Liver (tissue), 9 donors: Measurements from ENCODE around the gene MRPL51. TPM values are rescaled to one million over a fixed set of nuclear protein-coding genes. Genes with fewer than 3 reads are reported as not detected.

ENCODE experiments used
- DNase-seq: peaks from one replicate; pipeline ENCODE4 v3.0.0-alpha.2; 2017; ENCODE audit warnings: low spot score
- H3K27ac ChIP-seq, 2 donors: one replicate each; pipeline ENCODE4 v1.7.0; 2013; ENCODE audit warnings: inconsistent platforms in 2 of 2, low read length in 2 of 2, control low read depth in 1 of 2, low read depth in 1 of 2, mild to moderate bottlenecking in 1 of 2
- H3K27me3 ChIP-seq, 4 donors: one replicate each; pipeline versions ENCODE4 v1.6.1 to v1.7.0; 2013; ENCODE audit warnings: low read length in 3 of 4, inconsistent platforms in 1 of 4, mild to moderate bottlenecking in 1 of 4, moderate library complexity in 1 of 4; ENCODE audit not compliant: control insufficient read depth in 4 of 4, insufficient read depth in 4 of 4
- H3K36me3 ChIP-seq, 4 donors: one replicate each; pipeline versions ENCODE4 v1.6.1 to v1.7.0; 2013; ENCODE audit warnings: low read length in 3 of 4, mild to moderate bottlenecking in 3 of 4, low read depth in 1 of 4, moderate library complexity in 1 of 4; ENCODE audit not compliant: control insufficient read depth in 4 of 4, insufficient read depth in 3 of 4
- H3K4me1 ChIP-seq, 4 donors: one replicate each; pipeline versions ENCODE4 v1.6.1 to v1.7.0; 2013; ENCODE audit warnings: low read length in 3 of 4, mild to moderate bottlenecking in 3 of 4, moderate library complexity in 1 of 4; ENCODE audit not compliant: control insufficient read depth in 4 of 4, insufficient read depth in 4 of 4
- H3K4me3 ChIP-seq, 3 donors: one replicate each; pipeline versions ENCODE4 v1.6.1 to v1.7.0; 2013; ENCODE audit warnings: low read length in 3 of 3, control low read depth in 1 of 3, low read depth in 1 of 3, mild to moderate bottlenecking in 1 of 3
- H3K9ac ChIP-seq, 2 donors: one replicate each; pipeline ENCODE4 v1.7.0; 2013; ENCODE audit warnings: low read length in 2 of 2, mild to moderate bottlenecking in 2 of 2, moderate library complexity in 2 of 2, control low read depth in 1 of 2, low read depth in 1 of 2
- H3K9me3 ChIP-seq, 4 donors: one replicate each; pipeline versions ENCODE4 v1.6.1 to v1.7.0; 2013; ENCODE audit warnings: low read length in 3 of 4; ENCODE audit not compliant: control insufficient read depth in 4 of 4
- ATF3 ChIP-seq: IDR thresholded peaks from 2 replicates; pipeline ENCODE4 v1.6.1; 2016; ENCODE audit warnings: antibody characterized with exemption
- CTCF ChIP-seq: fragments of 150-350 bp; IDR thresholded peaks from 2 replicates; pipeline ENCODE4 v1.5.1; 2017; ENCODE audit warnings: improper control_type of control experiment, low read depth, low read length; ENCODE audit not compliant: missing input control
- EGR1 ChIP-seq, 2 donors: IDR thresholded peaks; 2 replicates each; pipeline ENCODE4 v1.6.1; 2016 to 2018; ENCODE audit warnings: antibody characterized with exemption in 2 of 2, low read depth in 2 of 2
- FOXA1 ChIP-seq: IDR thresholded peaks from 2 replicates; pipeline ENCODE4 v1.6.1; 2016; ENCODE audit warnings: antibody characterized with exemption
- FOXA2 ChIP-seq: IDR thresholded peaks from 2 replicates; pipeline ENCODE4 v1.6.1; 2016; ENCODE audit warnings: antibody characterized with exemption
- GABPA ChIP-seq, 2 donors: IDR thresholded peaks in 1 of 2; conservative IDR thresholded peaks in 1 of 2; 2 replicates each; pipeline ENCODE4 v1.6.1; 2016; ENCODE audit warnings: antibody characterized with exemption in 2 of 2, mild to moderate bottlenecking in 1 of 2, moderate library complexity in 1 of 2
- HNF4A ChIP-seq, 2 donors: conservative IDR thresholded peaks; 2 replicates each; pipeline ENCODE4 v1.6.1; 2016; ENCODE audit warnings: antibody characterized with exemption in 2 of 2, mild to moderate bottlenecking in 2 of 2
- HNF4G ChIP-seq: IDR thresholded peaks from 2 replicates; pipeline ENCODE4 v1.6.1; 2016; ENCODE audit warnings: antibody characterized with exemption
- JUND ChIP-seq, 2 donors: IDR thresholded peaks; 2 replicates each; pipeline ENCODE4 v1.6.1; 2016; ENCODE audit warnings: antibody characterized with exemption in 2 of 2
- MAX ChIP-seq: IDR thresholded peaks from 2 replicates; pipeline ENCODE4 v1.6.1; 2016; ENCODE audit warnings: antibody characterized with exemption
- NR2F2 ChIP-seq: IDR thresholded peaks from 2 replicates; pipeline ENCODE4 v1.6.1; 2016; ENCODE audit warnings: antibody characterized with exemption
- RAD21 ChIP-seq, 2 donors: IDR thresholded peaks; 2 replicates each; pipeline ENCODE4 v1.6.1; 2016; ENCODE audit warnings: antibody characterized with exemption in 2 of 2, mild to moderate bottlenecking in 2 of 2
- REST ChIP-seq: IDR thresholded peaks from 2 replicates; pipeline ENCODE4 v1.6.1; 2016; ENCODE audit warnings: antibody characterized with exemption, mild to moderate bottlenecking
- RXRA ChIP-seq, 2 donors: IDR thresholded peaks; 2 replicates each; pipeline ENCODE4 v1.6.1; 2017 to 2018; ENCODE audit warnings: antibody characterized with exemption in 2 of 2, mild to moderate bottlenecking in 1 of 2
- SP1 ChIP-seq: IDR thresholded peaks from 2 replicates; pipeline ENCODE4 v1.6.1; 2018; ENCODE audit warnings: antibody characterized with exemption, mild to moderate bottlenecking
- TAF1 ChIP-seq: conservative IDR thresholded peaks from 2 replicates; pipeline ENCODE4 v1.6.1; 2016; ENCODE audit warnings: antibody characterized with exemption, mild to moderate bottlenecking
- YY1 ChIP-seq: IDR thresholded peaks from 2 replicates; pipeline ENCODE4 v1.6.1; 2016; ENCODE audit warnings: antibody characterized with exemption, mild to moderate bottlenecking
- ZBTB33 ChIP-seq: IDR thresholded peaks from 2 replicates; pipeline ENCODE4 v1.6.1; 2016; ENCODE audit warnings: antibody characterized with exemption
- WGBS: extraction: QIAGEN DNeasy Blood & Tissue Kit; methylation state at CpG from one replicate; pipeline ENCODE4 v1.1.7; 2013; 5-methylcytosine and 5-hydroxymethylcytosine counted together
- polyA plus RNA-seq, 2 donors: library from polyadenylated mRNA; stranded (reverse) in 1 of 2; unstranded in 1 of 2; fragments of 200-250 nt in 1 of 2; fragments of >200 nt in 1 of 2; fragmentation: Nextera tagmentation in 1 of 2; extraction: Ambion mirVana in 1 of 2; gene quantifications; one replicate each; pipeline versions ENCODE4 v1.2.1 to v1.2.3, GENCODE V29; 2013 to 2015
- total RNA-seq, 2 donors: library from RNA; depleted of rRNA; stranded (reverse); fragments of >200 nt; gene quantifications; one replicate each; pipeline ENCODE4 v1.2.3, GENCODE V29; 2014
- donor health status: healthy.
- donor health status: healthy.
- donor health status: healthy.
- donor health status: healthy.
- donor health status: healthy.

MRPL51 gene
- total RNA-seq, result 10 to 100 TPM; 37.6 to 38.6 TPM
- polyA plus RNA-seq, result 100 to 1,000 TPM in 1 of 2 donors, 10 to 100 TPM in 1; 57.4 to 163 TPM

- H3K36me3 ChIP-seq, result peaks cover 0 to 16% (median 3%) of the 10 kb centered on the region in 4 donors
- WGBS, result under 1% methylated on average over 39 of the region's 39 CpGs
- TF ChIP-seq YY1 (peak; percentile 98), HNF4G (no peak), MAX (peak; percentile 87), GABPA (IDR thresholded peaks at IDR 0.05 in 1 of 2, conservative IDR thresholded peaks at IDR 0.05 in 1 of 2) (peak; percentile 96 to 99), HNF4A (conservative IDR thresholded peaks at IDR 0.05) (peak in 1 of 2 donors; percentile 17), TAF1 (no peak), RAD21 (IDR thresholded peaks at IDR 0.05) (peak; percentile 5 to 11), FOXA2 (no peak), ATF3 (no peak), SP1 (peak; percentile 42), REST (no peak), FOXA1 (no peak), CTCF (no peak), ZBTB33 (peak; percentile 33), RXRA (IDR thresholded peaks at IDR 0.05) (no peak), NR2F2 (no peak), JUND (IDR thresholded peaks at IDR 0.05) (no peak), EGR1 (IDR thresholded peaks at IDR 0.05; ENCODE audit: low read depth in 2 of 2) (peak; percentile 30 to 50)
- H3K9ac ChIP-seq, result peak within 1 kb of the TSS; percentile 81 to 97
- peak within 1 kb of the TSS; percentile 77 to 89 (median 85) for H3K4me3 ChIP-seq
- peak; percentile 97 for DNase-seq
- peak within 1 kb of the TSS; percentile 90 to 100 for H3K27ac ChIP-seq
- peaks cover 2 to 32% (median 20%) of the 10 kb centered on the region in 4 donors for H3K4me1 ChIP-seq
- no peaks in the 10 kb centered on the region for H3K27me3 ChIP-seq
- H3K9me3 ChIP-seq, result no peaks in the 10 kb centered on the region
These were observed at the start of gene MRPL51 for GRCh38 chr12:6492838-6493496. Gene MRPL51 (minus strand): TSS chr12:6493262. CDS start chr12:6493136, 126 bp downstream.
